PC-9 (cell line): ENCODE results near the gene STH. TPM values are rescaled to one million over a fixed set of nuclear protein-coding genes. Genes with fewer than 3 reads are reported as not detected.

Source experiments
- BruUV-seq: library from RNA; stranded (reverse); fragments of 400-500 nt; replicated peaks from 2 replicates; lab custom pipeline; 2021; lab: Mats Ljungman, UMichigan
- CTCF ChIA-PET: fragments of 300-600 bp; sonication (Branson Sonifier 250); formaldehyde crosslinking; loops from one replicate; lab custom pipeline; 2022; ENCODE audit warnings: antibody characterized with exemption; lab: Charles Lee
- POLR2A ChIA-PET: fragments of 300-600 bp; sonication (Branson Sonifier 250); formaldehyde crosslinking; loops from one replicate; lab custom pipeline; 2022; ENCODE audit warnings: antibody characterized with exemption; ENCODE audit not compliant: unreplicated experiment; lab: Charles Lee
- DNase-seq, 2 experiments: peaks; one replicate each; pipeline versions ENCODE4 v3.0.0 to v3.0.0-alpha.2; 2015 to 2022; ENCODE audit warnings: mixed read lengths in 1 of 2
- H2AFZ ChIP-seq: fragments of 200-600 bp; sonication (generic); 2 replicates; pipeline ENCODE4 v1.8.1; 2017; ENCODE audit warnings: antibody characterized with exemption
- H3F3A ChIP-seq: fragments of 200-600 bp; sonication (generic); 2 replicates; pipeline ENCODE4 v1.8.1; 2017; ENCODE audit warnings: antibody characterized with exemption, mild to moderate bottlenecking, low read depth; ENCODE audit not compliant: insufficient read depth
- H3K27ac ChIP-seq: fragments of 200-600 bp; sonication (generic); 2 replicates; pipeline ENCODE4 v1.6.1; 2016; ENCODE audit warnings: mixed run types
- H3K27me3 ChIP-seq: fragments of 200-600 bp; sonication (generic); 2 replicates; pipeline ENCODE4 v1.6.1; 2016; ENCODE audit warnings: low read depth, mixed run types; ENCODE audit not compliant: insufficient read depth
- H3K36me3 ChIP-seq: fragments of 200-600 bp; sonication (generic); 2 replicates; pipeline ENCODE4 v1.6.1; 2016; ENCODE audit warnings: low read depth, mixed run types
- H3K4me1 ChIP-seq: fragments of 200-600 bp; sonication (generic); replicated peaks from 2 replicates; pipeline ENCODE4 v1.6.1; 2016; ENCODE audit warnings: mixed run types; ENCODE audit not compliant: insufficient read depth
- H3K4me2 ChIP-seq: fragments of 200-600 bp; sonication (generic); 2 replicates; pipeline ENCODE4 v1.6.1; 2017; ENCODE audit warnings: mixed run types
- H3K4me3 ChIP-seq: fragments of 200-600 bp; sonication (generic); 2 replicates; pipeline ENCODE4 v1.6.1; 2016; ENCODE audit warnings: mixed run types
- H3K79me2 ChIP-seq: fragments of 200-600 bp; sonication (generic); 2 replicates; pipeline ENCODE4 v1.6.1; 2017; ENCODE audit warnings: low read depth, mixed run types
- H3K9me2 ChIP-seq: fragments of 200-600 bp; sonication (generic); 2 replicates; pipeline ENCODE4 v1.8.1; 2017; ENCODE audit warnings: mild to moderate bottlenecking; ENCODE audit not compliant: insufficient read depth
- H3K9me3 ChIP-seq: fragments of 200-600 bp; sonication (generic); 2 replicates; pipeline ENCODE4 v1.8.1; 2016; ENCODE audit warnings: low read depth; ENCODE audit not compliant: insufficient read depth
- H4K20me1 ChIP-seq: fragments of 200-600 bp; sonication (generic); 2 replicates; pipeline ENCODE4 v1.8.1; 2017; ENCODE audit not compliant: insufficient read depth
- EZH2 ChIP-seq: fragments of 200-600 bp; sonication (generic); IDR thresholded peaks from 2 replicates; pipeline ENCODE4 v1.8.0; 2017; ENCODE audit warnings: antibody characterized with exemption, low read depth
- intact Hi-C: fragments of 100-400 bp; cut with micrococcal nuclease; formaldehyde crosslinking; loops from one replicate; pipeline ENCODE4 v1.10.0; 2022; ENCODE audit not compliant: unreplicated experiment
- total RNA-seq: library from RNA; stranded (reverse); gene quantifications from 2 replicates; pipeline ENCODE4 v1.2.3, GENCODE V29; 2021
- TF ChIP-seq, protein P1 (sequence below): fragments of 200-600 bp; sonication (generic); conservative IDR thresholded peaks from 2 replicates; pipeline ENCODE4 v1.6.1; 2017; ENCODE audit warnings: mixed run types, antibody characterized with exemption, mild to moderate bottlenecking, moderate library complexity

Gene STH
- total RNA-seq, 1 experiment from 2014 or later: not detected

DNA sequence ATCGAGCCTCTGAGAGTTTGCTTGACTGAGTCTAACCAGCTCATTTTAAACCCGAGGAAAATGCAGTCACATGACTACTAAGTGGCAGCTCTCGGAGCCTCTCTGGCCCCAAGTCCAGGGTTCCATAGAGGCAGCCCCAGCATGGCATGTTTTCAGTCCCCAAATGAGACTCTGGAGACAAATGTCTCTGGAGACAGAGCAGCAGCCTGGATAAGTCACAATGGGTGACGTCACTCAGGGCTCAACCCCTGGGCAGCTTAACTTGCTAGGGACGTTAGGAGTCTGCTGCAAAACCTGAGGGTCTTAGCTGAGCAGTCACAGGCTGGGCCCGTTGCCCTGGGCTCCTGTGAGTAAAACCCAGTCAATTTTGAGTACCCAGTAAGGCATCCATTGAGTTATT, 6.9 kb upstream of the STH start:
- Histone ChIP-seq H3K27ac (no peak overlapping the region), H3K4me1 (no peaks in the 10 kb centered on the region), H3K4me3 (no peak overlapping the region), H3K79me2 (no peaks in the 10 kb centered on the region), H2AFZ (no peak overlapping the region), H4K20me1 (no peaks in the 10 kb centered on the region), H3K36me3 (no peaks in the 10 kb centered on the region), H3K9me2 (no peaks in the 10 kb centered on the region), H3K27me3 (no peaks in the 10 kb centered on the region), H3F3A (no peaks in the 10 kb centered on the region), H3K9me3 (no peaks in the 10 kb centered on the region), H3K4me2 (no peak overlapping the region)
- no TSS peak for BruUV-seq
- CTCF ChIA-PET: no interaction called here
- no peak for TF ChIP-seq EZH2
- TF ChIP-seq, protein P1, sequence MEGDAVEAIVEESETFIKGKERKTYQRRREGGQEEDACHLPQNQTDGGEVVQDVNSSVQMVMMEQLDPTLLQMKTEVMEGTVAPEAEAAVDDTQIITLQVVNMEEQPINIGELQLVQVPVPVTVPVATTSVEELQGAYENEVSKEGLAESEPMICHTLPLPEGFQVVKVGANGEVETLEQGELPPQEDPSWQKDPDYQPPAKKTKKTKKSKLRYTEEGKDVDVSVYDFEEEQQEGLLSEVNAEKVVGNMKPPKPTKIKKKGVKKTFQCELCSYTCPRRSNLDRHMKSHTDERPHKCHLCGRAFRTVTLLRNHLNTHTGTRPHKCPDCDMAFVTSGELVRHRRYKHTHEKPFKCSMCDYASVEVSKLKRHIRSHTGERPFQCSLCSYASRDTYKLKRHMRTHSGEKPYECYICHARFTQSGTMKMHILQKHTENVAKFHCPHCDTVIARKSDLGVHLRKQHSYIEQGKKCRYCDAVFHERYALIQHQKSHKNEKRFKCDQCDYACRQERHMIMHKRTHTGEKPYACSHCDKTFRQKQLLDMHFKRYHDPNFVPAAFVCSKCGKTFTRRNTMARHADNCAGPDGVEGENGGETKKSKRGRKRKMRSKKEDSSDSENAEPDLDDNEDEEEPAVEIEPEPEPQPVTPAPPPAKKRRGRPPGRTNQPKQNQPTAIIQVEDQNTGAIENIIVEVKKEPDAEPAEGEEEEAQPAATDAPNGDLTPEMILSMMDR: no peak
- intact Hi-C loops: no loop called here
- DNase-seq: no peak
- POLR2A ChIA-PET: no interaction called here

DNA sequence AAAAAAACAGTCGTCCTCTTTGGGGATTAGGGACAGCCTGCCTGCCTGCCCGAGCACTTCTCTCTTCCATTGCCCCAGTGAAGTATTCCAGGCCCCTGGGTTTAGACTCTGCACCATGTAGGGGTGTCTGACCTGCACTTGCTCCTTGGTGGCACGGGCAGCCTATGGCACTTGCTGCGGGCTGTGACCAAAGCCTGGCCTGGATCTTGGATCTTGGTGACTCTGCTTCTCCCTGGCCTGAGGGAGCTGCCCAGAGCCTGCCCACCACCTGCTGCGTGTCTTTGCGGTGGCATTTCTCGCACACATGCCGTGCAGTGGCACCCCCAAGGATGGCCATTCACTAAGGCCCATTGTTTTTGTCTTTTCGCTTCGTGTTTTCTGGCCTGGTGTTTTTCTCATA, 6.1 kb upstream of the STH start:
- Histone ChIP-seq H3K9me2 (no peaks in the 10 kb centered on the region), H3F3A (no peaks in the 10 kb centered on the region), H3K4me2 (no peak overlapping the region), H4K20me1 (no peaks in the 10 kb centered on the region), H3K4me1 (no peaks in the 10 kb centered on the region), H3K27ac (no peak overlapping the region), H3K9me3 (no peaks in the 10 kb centered on the region), H2AFZ (no peak overlapping the region), H3K36me3 (no peaks in the 10 kb centered on the region), H3K4me3 (no peak overlapping the region), H3K27me3 (no peaks in the 10 kb centered on the region), H3K79me2 (no peaks in the 10 kb centered on the region)
- TF ChIP-seq EZH2: no peak
- no TSS peak for BruUV-seq
- CTCF ChIA-PET: no interaction called here
- POLR2A ChIA-PET: no interaction called here
- intact Hi-C loops: no loop called here
- no peak for DNase-seq

DNA sequence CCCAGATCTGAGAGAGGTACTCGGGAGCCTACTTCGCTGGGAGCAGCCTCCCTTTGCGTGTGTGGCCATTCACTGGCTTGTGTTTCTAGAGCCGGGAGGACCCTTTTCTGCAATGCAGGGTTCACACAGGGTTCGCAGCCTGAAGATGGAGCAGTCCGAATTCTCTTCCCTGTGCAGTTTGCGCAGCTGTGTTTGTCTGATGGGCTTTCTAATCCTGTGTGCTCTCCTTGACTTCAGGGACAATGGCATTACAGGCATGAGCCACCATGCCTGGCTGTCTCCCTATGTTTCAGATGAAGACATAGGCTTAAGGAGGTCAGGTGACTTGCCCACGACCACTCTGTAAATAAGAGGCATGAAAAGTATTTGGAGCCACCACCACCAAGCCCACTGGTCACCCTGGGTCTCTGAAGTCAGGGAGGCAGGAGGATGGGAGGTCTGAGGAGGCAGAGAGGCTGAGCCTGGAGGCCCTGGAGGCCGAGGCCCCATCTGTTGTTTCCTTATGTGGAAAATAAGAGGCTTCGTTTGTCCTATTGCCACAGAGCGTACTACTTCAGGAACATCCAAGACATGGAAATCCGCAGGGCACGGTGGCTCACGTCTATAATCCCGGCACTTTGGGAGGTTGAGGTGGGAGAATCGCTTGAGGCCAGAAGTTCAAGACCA, 5.0 kb upstream of the STH start:
- CTCF ChIA-PET: no interaction called here
- H3K4me2 ChIP-seq: no peak overlapping the region
- H3K27ac ChIP-seq: no peak overlapping the region
- H3K36me3 ChIP-seq: no peaks in the 10 kb centered on the region
- no peaks in the 10 kb centered on the region for H3K9me2 ChIP-seq
- no peaks in the 10 kb centered on the region for H3K79me2 ChIP-seq
- intact Hi-C loops: no loop called here
- H3K4me1 ChIP-seq: no peaks in the 10 kb centered on the region
- H3K27me3 ChIP-seq: no peaks in the 10 kb centered on the region
- POLR2A ChIA-PET: no interaction called here
- H3K4me3 ChIP-seq: no peak overlapping the region
- TF ChIP-seq EZH2: no peak
- TF ChIP-seq, protein P1: no peak
- BruUV-seq: no TSS peak
- no peaks in the 10 kb centered on the region for H3F3A ChIP-seq
- H4K20me1 ChIP-seq: no peaks in the 10 kb centered on the region
- DNase-seq: no peak
- no peaks in the 10 kb centered on the region for H3K9me3 ChIP-seq
- no peak overlapping the region for H2AFZ ChIP-seq

DNA sequence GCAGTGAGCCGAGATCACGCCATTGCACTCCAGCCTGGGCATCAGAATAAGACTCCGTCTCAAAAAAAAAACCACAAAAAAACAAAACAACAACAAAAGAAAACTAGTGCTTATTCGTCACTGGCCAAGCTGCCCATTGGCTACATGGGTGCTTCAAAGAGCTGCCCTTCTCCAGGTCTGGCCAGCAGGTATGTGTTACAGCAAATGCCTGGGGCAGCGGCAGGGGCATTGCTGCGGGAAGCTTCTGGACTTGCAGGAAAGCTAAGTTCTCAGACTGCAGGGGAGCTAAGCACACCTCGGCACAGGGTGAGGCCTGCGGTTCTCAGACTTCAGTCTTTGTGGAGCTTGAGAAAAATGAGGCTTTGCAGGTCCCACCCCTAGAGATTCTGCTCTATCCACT, 4.1 kb upstream of the STH start:
- peak in 1 of 2 experiments; percentile 25 for DNase-seq
- BruUV-seq: no TSS peak
- no peaks in the 10 kb centered on the region for H3K36me3 ChIP-seq
- no peaks in the 10 kb centered on the region for H3K79me2 ChIP-seq
- no peaks in the 10 kb centered on the region for H3K27me3 ChIP-seq
- H3K4me1 ChIP-seq: no peaks in the 10 kb centered on the region
- POLR2A ChIA-PET: no interaction called here
- no peak overlapping the region for H2AFZ ChIP-seq
- CTCF ChIA-PET: no interaction called here
- TF ChIP-seq, protein P1: no peak
- no peak for TF ChIP-seq EZH2
- no peaks in the 10 kb centered on the region for H3F3A ChIP-seq
- H4K20me1 ChIP-seq: no peaks in the 10 kb centered on the region
- no peak overlapping the region for H3K27ac ChIP-seq
- no peak overlapping the region for H3K4me3 ChIP-seq
- no peaks in the 10 kb centered on the region for H3K9me3 ChIP-seq
- H3K4me2 ChIP-seq: no peak overlapping the region
- intact Hi-C loops: no loop called here
- H3K9me2 ChIP-seq: no peaks in the 10 kb centered on the region
